Keratinocyte (primary cell): ENCODE results near the gene OS9. TPM values are rescaled to one million over a fixed set of nuclear protein-coding genes. Genes with fewer than 3 reads are reported as not detected.

ENCODE experiments used
- DNase-seq: peaks from one replicate; pipeline ENCODE4 v3.0.0-alpha.2; 2011; ENCODE audit warnings: low read depth, missing footprints, low spot score
- FAIRE-seq: peaks from 2 replicates; lab custom pipeline; 2011; peaks lifted over from hg19 to GRCh38; lab: Jason Lieb, UNC
- H2AFZ ChIP-seq: 2 replicates; pipeline ENCODE4 v1.6.0; 2012; ENCODE audit warnings: low read length, control low read depth, inconsistent platforms; ENCODE audit not compliant: control insufficient read depth
- H3K27ac ChIP-seq: 2 replicates; pipeline ENCODE4 v1.5.1; 2011; ENCODE audit warnings: low read length; ENCODE audit not compliant: control insufficient read depth, insufficient read depth
- H3K27me3 ChIP-seq: 3 replicates; pipeline ENCODE4 v1.6.0; 2011; ENCODE audit warnings: low read length; ENCODE audit not compliant: control insufficient read depth, insufficient read depth; ENCODE audit errors: extremely low read depth
- H3K36me3 ChIP-seq, 2 experiments: 2 replicates in 1 of 2; 3 replicates in 1 of 2; pipeline ENCODE4 v1.5.1; 2011; ENCODE audit warnings: low read length in 2 of 2, mild to moderate bottlenecking in 1 of 2; ENCODE audit not compliant: control insufficient read depth in 2 of 2, insufficient read depth in 2 of 2; ENCODE audit errors: extremely low read depth in 1 of 2
- H3K4me1 ChIP-seq: 3 replicates; pipeline ENCODE4 v1.5.1; 2011; ENCODE audit warnings: low read length; ENCODE audit not compliant: control insufficient read depth, insufficient read depth; ENCODE audit errors: extremely low read depth
- H3K4me2 ChIP-seq: 3 replicates; pipeline ENCODE4 v1.6.0; 2011; ENCODE audit warnings: low read depth, low read length; ENCODE audit not compliant: control insufficient read depth, insufficient read depth; ENCODE audit errors: extremely low read depth
- H3K4me3 ChIP-seq, 3 experiments: fragments of 200-600 bp in 1 of 3; sonication (generic) in 1 of 3; 2 replicates in 2 of 3; 3 replicates in 1 of 3; pipeline ENCODE4 v1.5.1; 2011 to 2016; ENCODE audit warnings: low read length in 3 of 3, mild to moderate bottlenecking in 3 of 3, control low read depth in 2 of 3, inconsistent platforms in 1 of 3, low read depth in 1 of 3, mixed read lengths in 1 of 3, mixed run types in 1 of 3, moderate library complexity in 1 of 3; ENCODE audit not compliant: control insufficient read depth in 2 of 3, insufficient read depth in 2 of 3; ENCODE audit errors: extremely low read depth in 1 of 3
- H3K79me2 ChIP-seq: 2 replicates; pipeline ENCODE4 v1.6.0; 2012; ENCODE audit warnings: low read length; ENCODE audit not compliant: control insufficient read depth, insufficient read depth
- H3K9ac ChIP-seq: 3 replicates; pipeline ENCODE4 v1.6.0; 2011; ENCODE audit warnings: low read length; ENCODE audit not compliant: control insufficient read depth, insufficient read depth; ENCODE audit errors: extremely low read depth
- H3K9me1 ChIP-seq: 3 replicates; pipeline ENCODE4 v1.6.0; 2011; ENCODE audit warnings: low read length; ENCODE audit not compliant: control insufficient read depth, insufficient read depth; ENCODE audit errors: extremely low read depth
- H3K9me3 ChIP-seq: 2 replicates; pipeline ENCODE4 v1.5.1; 2012; ENCODE audit warnings: low read depth, low read length; ENCODE audit not compliant: control insufficient read depth
- H4K20me1 ChIP-seq: 3 replicates; pipeline ENCODE4 v1.6.0; 2011; ENCODE audit warnings: low read length; ENCODE audit not compliant: control insufficient read depth, insufficient read depth; ENCODE audit errors: extremely low read depth
- CTCF ChIP-seq, 3 experiments: IDR thresholded peaks in 1 of 3; conservative IDR thresholded peaks in 1 of 3; optimal IDR thresholded peaks in 1 of 3; 2 replicates in 2 of 3; 3 replicates in 1 of 3; pipeline versions ENCODE3 to v1.5.1; 2011; ENCODE audit warnings: low read length in 3 of 3, mild to moderate bottlenecking in 3 of 3, moderate library complexity in 2 of 3, control low read depth in 1 of 3, inconsistent platforms in 1 of 3; ENCODE audit not compliant: insufficient read depth in 2 of 3; ENCODE audit errors: extremely low read depth in 1 of 3
- EZH2 ChIP-seq: IDR thresholded peaks from one replicate; pipeline ENCODE4 v1.6.1; 2012; ENCODE audit warnings: inconsistent platforms, mild to moderate bottlenecking, low read length, moderate library complexity
- dilution Hi-C: fragments of 300-500 bp; cut with MboI; formaldehyde crosslinking; loops from one replicate; pipeline ENCODE4 v1.7.0; 2020; ENCODE audit warnings: low sequenced_read_pairs; ENCODE audit not compliant: extremely low pct_ligation_motif_present
- polyA plus RNA-seq, 5 experiments: library from polyadenylated mRNA; depleted of rRNA in 3 of 5; stranded (reverse) in 3 of 5; stranded (forward) in 1 of 5; unstranded in 1 of 5; fragments of >200 nt; gene quantifications; 1 replicate in 1 of 5; 2 replicates in 3 of 5; 3 replicates in 1 of 5; pipeline versions ENCODE4 v1.2.1 to v1.2.3, GENCODE V29; 2011 to 2012; ENCODE audit warnings: missing spikeins in 2 of 5, low read depth in 1 of 5, low replicate concordance in 1 of 5

The OS9 gene
- polyA plus RNA-seq, 1 donor (not counting 4 experiments of a cell fraction or from before 2014, with no cell fraction given): 82.2 TPM

- no peak for FAIRE-seq
- Histone ChIP-seq H3K9me1 (no peaks in the 10 kb centered on the region), H3K36me3 (peaks cover 5 to 14% of the 10 kb centered on the region in 2 experiments), H3K4me2 (no peak overlapping the region), H3K4me1 (peaks cover 4% of the 10 kb centered on the region), H3K27me3 (no peaks in the 10 kb centered on the region), H4K20me1 (no peaks in the 10 kb centered on the region), H3K4me3 (no peak overlapping the region), H3K79me2 (no peaks in the 10 kb centered on the region), H3K27ac (no peak overlapping the region), H3K9me3 (no peaks in the 10 kb centered on the region), H2AFZ (no peak overlapping the region), H3K9ac (no peak overlapping the region)
- DNase-seq: no peak
- dilution Hi-C loops: no loop called here
- TF ChIP-seq CTCF (optimal IDR thresholded peaks at IDR 0.05 in 1 of 3, IDR thresholded peaks at IDR 0.05 in 1 of 3, conservative IDR thresholded peaks at IDR 0.05 in 1 of 3; ENCODE audit: extremely low read depth in 1 of 3, insufficient read depth in 2 of 3, low read length in 3 of 3) (no peak), EZH2 (no peak)
These were observed 29.0 kb downstream of the OS9 start for GRCh38 chr12:57722716-57723629.

DNA sequence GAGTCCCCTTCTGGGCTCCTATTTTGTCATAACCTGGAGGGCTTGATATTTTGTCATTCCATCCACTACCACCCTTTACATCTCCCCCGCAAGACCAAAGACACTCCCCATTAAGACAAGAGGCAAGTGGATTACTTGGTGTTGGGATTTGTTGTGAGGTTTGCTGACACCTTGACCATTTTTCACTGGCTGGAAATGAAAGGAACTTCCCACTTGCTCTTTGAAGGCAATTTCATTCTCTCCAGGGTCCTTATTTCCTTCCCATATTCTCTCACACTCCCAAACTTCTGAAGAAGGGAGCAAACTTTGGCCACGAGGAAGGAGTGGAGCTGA lies 29.7 kb downstream of the OS9 start:
- peaks cover 5 to 10% of the 10 kb centered on the region in 2 experiments for H3K36me3 ChIP-seq
- no peaks in the 10 kb centered on the region for H3K27me3 ChIP-seq
- H3K4me2 ChIP-seq: no peak overlapping the region
- H3K4me3 ChIP-seq: no peak overlapping the region
- no peaks in the 10 kb centered on the region for H3K9me1 ChIP-seq
- no peak overlapping the region for H3K9ac ChIP-seq
- H3K4me1 ChIP-seq: peaks cover 4% of the 10 kb centered on the region
- H3K79me2 ChIP-seq: no peaks in the 10 kb centered on the region
- no peak for FAIRE-seq
- no peak overlapping the region for H2AFZ ChIP-seq
- no peak for TF ChIP-seq EZH2
- no peak for TF ChIP-seq CTCF (optimal IDR thresholded peaks at IDR 0.05 in 1 of 3, IDR thresholded peaks at IDR 0.05 in 1 of 3, conservative IDR thresholded peaks at IDR 0.05 in 1 of 3; ENCODE audit: extremely low read depth in 1 of 3, insufficient read depth in 2 of 3, low read length in 3 of 3)
- H3K9me3 ChIP-seq: no peaks in the 10 kb centered on the region
- H4K20me1 ChIP-seq: no peaks in the 10 kb centered on the region
- H3K27ac ChIP-seq: no peak overlapping the region
- DNase-seq: no peak
- dilution Hi-C loops: no loop called here
